Measurements from ENCODE around the gene WNT7A.

- no peak for TF ChIP-seq EZH2 (IDR thresholded peaks at IDR 0.05; ENCODE audit: insufficient read depth, poor library complexity, severe bottlenecking)
- TF ChIP-seq EZH2phosphoT487 (IDR thresholded peaks at IDR 0.05; ENCODE audit: insufficient read depth, low read depth): no peak
These were observed 34.1 kb downstream of the WNT7A start for GRCh38 chr3:13845806-13846205.
